Measurements from ENCODE around the gene CPEB4.

Gene CPEB4

DNA sequence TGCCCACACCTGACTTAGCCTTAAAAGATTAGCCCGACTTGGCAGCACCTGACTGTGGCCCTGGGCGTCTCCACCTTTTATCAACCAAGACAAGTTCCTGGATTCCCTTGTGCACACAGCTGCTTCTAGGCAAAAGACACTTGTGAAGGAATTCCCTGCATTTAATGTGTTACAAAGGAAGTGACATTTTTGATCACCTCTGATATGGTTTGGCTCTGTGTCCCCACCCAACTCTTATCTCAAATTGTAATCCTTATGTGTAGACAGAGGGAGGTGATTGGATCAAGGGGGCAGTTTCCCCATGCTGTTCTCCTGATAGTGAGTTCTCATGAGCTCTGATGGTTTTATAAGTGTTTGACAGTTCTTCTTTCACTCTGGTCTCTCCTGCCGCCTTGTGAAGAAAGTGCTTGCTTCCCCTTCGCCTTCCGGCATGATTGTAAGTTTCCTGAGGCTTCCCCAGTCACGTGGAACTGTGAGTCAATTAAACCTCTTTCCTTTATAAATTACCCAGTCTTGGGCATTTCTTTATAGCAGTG lies 2.6 kb upstream of the CPEB4 start:
- no peak for DNase-seq (ENCODE audit: low spot score)

DNA sequence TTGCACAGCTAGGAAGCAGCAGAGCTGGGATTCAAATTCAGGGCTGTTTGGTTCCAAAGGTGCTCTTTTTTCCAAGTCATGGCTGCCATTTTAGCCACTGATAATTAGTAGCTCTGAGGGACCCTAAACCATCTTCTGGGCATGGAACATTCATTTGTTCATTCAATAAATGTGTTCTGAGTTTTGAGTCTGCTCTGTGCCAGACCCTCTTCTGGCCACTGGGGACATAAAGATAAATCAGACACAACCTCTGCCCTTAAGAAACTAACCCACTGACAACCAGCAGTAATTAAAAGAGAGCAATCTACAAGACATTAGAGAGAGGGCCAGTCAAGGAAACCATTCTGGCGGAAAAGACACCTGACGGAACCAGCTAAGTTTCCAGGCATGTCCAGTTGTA lies 2.0 kb upstream of the CPEB4 start:
- no peak for DNase-seq (ENCODE audit: low spot score)

DNA sequence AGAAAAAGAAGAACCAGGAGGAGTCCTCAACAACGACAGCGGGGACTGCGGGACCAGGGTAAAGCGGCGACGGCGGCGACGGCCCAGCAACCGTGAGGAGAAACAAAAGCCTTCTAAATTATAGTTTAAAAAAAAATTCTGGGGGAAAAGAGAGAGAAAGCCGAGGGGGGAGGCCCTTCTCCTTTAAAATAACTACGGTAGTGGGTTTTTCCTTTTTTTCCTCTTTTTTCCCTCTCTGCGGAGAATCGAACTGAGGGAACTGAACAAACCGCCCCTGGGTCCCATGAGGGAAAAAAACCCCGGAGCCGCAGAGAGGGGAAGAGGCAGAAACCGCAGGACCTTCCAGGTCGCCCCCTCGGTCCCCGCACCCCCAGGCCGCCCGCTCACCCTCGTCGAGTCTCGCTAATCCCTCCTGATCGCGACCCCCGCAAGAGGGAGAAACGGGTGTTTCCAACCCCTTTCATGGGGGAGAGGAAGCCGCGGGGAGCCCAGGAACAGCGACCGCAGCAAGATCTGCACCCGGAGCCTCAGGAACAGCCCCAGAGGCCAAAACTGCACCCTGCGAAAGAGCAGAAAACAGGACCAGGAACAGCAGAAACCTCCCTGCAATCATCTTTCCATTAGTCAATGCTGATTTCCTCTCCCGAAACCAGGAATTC lies 453 bp downstream of the CPEB4 start:
- DNase-seq (ENCODE audit: low spot score): peak; percentile 32

DNA sequence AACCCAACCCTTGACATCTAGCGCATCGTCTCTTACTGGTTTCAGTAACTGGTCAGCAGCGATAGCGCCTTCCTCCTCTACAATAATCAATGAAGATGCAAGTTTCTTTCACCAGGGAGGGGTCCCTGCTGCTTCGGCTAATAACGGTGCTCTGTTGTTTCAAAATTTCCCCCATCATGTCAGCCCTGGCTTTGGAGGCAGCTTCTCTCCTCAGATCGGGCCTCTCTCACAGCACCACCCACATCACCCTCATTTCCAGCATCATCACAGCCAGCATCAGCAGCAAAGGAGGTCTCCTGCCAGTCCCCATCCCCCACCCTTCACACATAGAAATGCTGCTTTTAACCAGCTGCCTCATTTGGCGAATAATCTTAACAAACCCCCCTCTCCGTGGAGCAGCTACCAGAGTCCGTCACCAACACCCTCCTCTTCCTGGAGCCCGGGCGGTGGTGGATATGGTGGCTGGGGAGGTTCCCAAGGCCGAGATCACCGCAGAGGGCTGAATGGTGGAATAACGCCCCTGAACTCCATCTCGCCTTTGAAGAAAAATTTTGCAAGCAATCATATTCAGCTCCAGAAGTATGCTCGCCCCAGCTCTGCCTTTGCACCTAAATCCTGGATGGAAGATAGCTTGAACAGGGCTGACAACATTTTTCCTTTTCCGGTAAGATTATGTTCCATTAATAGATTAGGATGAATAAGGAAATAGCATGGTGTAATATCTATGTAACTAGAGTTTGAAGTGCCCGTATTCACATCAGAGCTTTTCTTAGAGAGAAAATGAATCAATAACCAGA lies 2.2 kb downstream of the CPEB4 start:
- DNase-seq (ENCODE audit: low spot score): no peak

DNA sequence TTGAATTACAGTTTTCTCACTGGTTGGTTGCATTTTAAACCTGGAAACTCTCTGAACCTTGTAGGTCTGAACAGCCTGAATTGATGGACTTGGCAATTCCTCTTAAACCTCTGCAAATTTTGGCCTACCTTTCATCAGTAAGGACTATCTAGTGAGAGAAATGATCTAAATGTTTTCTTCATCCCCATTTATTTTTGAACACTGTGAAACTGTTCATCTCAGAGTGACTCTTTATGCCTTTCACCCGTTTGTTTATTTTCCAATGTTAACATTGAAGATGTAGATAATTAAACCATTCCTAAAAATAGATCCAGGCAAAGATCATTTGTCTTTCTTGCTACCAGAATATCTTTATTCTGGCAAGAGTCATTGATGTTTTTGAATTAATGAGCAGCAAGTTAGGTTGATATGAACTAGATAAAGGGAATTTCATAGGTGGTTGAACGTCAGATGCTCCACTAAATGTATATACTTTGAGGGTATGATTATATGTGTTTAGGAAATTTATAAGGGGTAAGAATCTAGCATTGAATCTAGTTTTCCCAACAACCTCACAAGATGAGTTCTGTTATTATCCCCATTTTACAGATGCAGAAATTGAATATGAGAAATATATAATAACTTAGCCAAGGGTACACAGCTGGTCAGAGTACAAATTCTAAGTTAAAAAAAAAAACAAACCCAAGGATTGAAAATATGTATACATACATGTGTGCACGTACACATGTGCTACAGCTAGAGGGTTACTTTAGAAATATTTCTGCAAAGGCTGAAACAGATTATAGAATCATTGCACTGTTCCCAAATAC lies 3.4 kb downstream of the CPEB4 start:
- no peak for DNase-seq (ENCODE audit: low spot score)

DNA sequence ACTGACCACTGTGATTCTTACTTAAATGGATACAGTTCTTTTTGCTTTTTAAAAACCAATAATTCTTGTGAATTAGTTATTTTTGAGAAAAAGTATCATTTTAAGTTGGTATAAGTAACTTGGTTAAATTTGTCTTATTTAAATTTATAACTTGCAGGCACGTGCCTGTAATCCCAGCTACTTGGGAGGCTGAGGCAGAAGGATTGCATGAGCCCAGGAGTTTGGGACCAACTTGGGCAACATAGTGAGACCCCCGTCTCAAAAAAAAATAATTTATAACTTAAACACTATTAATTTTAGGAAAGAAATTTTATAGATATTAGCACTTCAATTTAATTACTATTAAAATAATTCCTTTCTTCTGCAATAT lies 5.0 kb downstream of the CPEB4 start:
- DNase-seq (ENCODE audit: low spot score): no peak

DNA sequence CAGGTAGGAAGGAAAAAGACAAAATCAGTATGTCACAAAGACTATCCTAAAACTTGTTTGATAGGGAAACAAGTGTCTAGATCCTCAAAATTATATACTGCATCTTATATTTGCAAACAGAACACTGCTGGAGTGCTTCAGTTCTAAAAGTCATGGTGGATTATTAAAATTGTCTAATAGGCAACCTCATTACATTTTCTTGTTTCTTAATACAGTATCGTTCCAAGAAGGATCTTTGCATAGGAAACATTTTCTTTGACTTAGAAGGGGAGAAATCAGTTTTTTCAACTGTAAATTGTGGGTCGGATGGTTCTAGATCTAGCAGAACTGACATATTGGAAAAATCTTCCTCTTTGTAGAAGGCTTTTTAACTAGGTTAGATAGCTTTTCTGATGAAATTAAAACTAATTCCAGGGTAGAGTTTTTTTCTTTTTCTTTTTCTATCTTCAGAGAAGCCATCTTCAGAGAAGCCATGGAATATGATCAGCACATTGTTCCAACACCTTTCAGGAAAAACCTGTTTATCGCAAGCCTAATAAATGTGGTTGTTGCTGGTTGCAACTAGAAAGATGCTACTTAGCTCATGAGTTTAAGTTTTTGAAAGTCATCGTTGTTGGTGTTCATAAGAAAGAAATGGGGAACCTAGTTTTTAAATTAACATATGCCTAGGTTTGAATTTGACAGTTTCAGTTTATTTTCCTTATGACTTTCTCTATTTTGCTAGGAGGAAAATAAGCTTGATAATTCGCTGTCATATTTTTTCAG lies 7.4 kb downstream of the CPEB4 start:
- no peak for DNase-seq (ENCODE audit: low spot score)

DNA sequence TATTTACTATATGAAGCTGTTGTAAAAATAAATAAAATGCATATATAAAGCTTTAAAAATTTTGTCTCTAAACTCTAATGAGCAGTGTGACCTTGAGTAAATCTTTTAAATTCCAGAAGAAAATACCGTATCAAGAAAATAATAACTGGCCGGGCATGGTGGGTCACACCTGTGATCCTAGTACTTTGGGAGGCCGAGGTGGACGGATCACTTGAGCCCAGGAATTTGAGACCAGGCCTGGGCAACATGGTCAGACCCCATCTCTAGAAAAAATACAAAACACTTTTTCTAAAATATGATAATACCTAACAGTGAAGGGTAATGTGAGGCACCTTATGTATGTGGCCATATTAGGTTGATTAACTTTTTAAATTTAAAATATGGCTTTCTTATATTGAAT lies 8.5 kb downstream of the CPEB4 start:
- no peak for DNase-seq (ENCODE audit: low spot score)

DNA sequence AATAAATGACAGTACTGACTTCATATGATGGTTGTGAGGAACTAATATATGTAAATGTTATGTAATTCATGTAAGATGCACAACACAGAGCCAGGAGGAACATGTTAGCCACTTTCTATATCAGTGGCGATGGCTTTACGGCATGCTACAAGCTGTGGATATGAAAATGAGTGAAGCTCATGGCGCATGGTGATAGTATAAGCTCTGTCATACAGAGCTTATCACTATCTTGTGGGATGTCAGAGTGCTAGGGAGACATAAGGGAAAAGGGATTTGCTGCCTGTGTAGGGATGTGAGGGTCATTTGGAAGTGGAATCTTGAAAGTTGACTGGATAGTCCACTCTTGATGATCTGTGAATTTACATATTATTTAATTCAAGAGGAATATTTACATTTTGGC lies 13.6 kb downstream of the CPEB4 start:
- no peak for DNase-seq (ENCODE audit: low spot score)

DNA sequence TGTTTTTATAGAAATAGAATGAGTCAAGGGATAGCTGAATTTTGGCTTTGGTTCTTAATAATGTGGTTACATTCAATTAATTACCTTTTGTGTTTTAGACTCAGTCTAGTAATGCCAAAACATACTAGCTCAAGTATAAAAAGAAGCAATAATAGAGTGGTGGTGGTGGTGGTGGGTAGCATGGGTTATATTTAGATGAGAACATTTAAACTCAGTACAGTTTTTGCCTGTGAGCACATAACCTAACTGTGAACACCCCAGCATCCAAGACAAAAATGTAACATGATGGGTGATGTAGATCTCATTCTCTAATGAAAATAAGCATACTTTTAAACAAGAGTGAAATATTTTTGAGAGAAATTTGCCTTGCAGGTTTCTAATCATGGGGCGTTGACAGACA lies 14.2 kb downstream of the CPEB4 start:
- no peak for DNase-seq (ENCODE audit: low spot score)

DNA sequence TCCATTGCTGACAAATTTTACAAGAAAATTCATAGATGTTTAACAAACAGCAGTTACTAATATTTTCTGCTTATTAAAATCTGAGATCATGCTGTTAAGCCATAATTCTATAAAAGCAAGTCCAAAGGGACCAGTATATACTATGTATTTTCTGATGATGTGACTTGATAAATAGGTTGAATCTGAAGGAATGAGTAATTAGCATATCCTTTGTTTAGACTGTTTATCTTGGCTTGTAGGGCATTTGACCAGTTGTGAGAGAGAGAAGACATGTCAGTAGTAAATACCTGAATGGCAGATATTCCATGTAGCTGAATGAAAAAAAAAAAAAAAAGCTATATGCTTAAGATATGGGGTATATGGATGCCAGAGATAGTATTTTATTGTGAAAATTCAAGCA lies 14.6 kb downstream of the CPEB4 start:
- DNase-seq (ENCODE audit: low spot score): no peak

DNA sequence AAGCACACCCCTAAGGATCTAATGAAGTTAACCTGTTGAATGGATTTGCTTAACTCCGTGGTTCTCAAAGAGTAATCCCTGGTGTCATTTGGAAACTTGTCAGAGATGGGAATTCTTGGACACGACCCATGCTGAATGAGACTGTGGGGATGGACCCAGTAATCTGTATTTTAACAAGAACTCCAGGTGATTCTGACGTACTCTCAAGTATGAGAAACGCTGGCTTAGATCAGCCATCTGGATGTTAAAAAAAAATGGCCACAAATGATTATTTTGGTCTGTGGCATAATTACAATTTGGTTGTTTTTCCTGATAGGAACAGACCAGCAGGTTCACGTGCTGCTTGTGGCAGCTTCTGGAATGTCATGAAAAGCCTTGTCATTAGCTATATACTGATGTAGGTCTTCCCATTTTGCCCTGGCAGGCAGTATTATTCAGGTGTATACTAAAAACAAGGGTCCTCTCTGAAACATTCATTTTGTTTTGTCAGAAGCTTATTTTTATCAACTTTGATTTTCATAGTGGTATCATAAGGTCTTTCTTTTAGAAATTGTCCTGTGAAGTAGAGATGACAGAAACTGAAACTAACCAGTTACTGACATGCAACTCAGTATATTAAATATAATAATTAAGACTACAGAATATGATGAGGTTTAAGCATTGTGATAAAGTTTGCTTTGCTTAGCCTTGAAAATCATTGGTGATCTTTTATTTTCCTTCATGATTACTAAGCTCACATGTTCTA lies 15.4 kb downstream of the CPEB4 start:
- no peak for DNase-seq (ENCODE audit: low spot score)

DNA sequence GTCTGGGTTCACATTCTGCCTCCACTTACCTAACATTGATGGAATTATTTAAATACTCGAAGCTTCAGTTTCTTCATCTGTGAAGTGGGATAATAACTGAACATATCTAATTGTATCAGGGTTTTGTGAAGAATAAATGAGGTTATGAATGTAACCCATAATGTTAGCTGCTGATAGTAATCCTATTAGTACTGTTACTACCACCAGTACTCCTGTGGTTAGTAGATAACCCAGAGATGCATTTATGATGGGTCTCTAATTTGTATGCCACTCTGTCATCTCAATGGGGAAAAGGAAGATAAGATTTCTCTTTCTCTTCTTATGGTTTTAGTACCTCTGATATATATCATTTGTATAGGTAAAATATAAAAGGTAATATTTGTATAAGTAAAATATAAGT lies 16.0 kb downstream of the CPEB4 start:
- DNase-seq (ENCODE audit: low spot score): no peak

DNA sequence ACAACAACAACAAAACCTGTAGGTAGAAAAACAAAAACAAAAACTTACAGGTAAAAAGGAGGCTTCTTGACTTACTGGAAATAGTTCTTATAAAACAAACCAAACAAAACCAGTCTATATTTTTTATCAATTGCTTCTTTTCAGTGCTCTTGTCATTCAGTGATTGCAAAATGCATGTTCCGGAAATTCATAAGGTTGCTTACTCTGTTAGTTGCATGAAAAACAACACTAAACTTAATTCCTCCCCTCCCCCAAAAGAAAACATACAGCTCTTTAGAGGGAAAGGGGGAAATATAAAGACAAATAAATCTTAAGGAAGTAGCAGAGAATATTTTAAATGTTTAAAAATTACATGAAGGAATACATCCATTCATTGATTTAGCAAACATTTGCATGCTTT lies 19.1 kb downstream of the CPEB4 start:
- DNase-seq (ENCODE audit: low spot score): no peak

DNA sequence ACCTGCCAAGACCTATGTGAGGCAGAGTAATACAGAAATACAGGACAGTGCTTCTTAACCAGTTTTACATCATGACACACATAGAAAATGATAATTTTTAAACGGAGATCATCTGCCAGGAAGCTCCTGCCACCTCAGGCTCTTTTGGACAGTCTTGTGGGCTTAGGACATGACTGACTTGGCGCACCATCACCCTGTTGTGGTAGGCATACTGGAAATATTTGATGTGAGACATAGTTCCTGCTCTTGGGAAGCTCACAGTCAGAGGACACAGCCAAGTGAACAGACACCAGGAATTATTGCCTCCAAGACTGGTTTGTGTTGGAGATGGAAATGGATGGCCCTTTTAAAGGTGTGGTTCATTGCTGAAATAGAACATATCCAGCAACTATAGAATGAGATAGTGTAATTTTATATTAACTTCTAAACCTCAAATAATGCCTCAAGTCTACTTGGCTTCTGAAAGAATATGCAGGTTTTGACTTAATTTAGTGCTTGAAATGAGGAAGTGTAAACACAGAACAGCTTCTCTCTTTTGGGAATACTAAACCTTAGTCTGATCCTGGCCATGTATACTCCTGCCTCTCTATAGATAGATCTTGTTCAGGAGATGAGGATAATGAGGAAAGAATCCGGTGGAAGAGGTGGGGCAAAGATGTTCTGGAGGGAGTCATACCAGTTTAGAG lies 19.7 kb downstream of the CPEB4 start:
- DNase-seq (ENCODE audit: low spot score): peak; percentile 38

DNA sequence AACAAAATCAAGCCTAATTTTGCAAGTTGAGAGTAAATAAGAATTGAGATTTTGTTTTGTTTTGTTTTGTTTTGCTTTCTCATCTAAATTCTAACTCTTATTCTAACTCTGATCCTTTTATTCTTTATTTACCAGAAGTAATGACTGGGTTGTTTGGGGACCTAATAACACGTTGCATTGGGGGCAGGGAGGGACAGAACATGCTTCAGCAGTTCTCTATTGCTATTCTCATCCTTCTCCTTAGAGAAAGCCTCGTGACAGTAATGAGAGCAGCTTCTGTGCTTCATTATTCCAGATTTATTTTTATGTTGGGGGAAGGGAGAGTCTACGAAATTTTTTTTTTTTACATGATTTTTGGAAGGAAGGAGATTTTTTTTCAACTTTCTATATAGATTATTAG lies 21.1 kb downstream of the CPEB4 start:
- no peak for DNase-seq (ENCODE audit: low spot score)

DNA sequence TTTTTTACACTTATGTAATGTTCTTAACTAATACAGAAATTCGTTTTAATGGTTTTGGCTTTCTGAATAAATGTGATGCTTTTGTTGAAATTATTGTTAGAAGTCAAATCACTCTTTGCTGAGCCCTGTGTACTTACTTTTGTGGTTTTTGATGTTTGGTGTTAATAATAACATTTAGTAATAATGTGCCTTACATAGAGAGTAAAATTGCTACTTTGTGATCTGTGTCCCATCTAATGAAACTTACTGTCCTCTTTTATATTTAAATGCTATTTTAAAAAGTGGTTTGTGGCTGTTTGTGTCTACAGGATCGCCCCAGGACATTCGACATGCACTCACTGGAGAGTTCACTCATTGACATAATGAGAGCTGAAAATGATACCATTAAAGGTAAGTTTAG lies 22.1 kb downstream of the CPEB4 start:
- no peak for DNase-seq (ENCODE audit: low spot score)

DNA sequence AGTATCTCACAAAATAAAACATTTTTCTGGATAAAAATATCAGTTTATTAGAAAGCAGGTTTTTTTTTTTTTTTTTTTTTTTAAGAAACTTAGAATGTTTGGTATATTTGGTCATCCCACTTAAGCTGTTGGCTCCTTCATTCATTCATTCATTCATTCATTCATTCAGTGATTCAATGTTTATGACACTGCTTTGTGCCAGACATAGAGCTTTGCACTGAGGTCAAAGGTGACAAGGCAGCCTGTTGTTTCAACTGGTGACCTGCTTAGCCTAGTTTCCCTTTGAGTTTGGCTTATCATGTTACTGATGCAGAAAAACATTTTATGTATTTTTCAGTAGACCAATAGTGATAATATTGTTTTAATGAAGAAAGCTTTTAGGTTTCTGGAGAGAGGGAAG lies 23.5 kb downstream of the CPEB4 start:
- DNase-seq (ENCODE audit: low spot score): no peak

DNA sequence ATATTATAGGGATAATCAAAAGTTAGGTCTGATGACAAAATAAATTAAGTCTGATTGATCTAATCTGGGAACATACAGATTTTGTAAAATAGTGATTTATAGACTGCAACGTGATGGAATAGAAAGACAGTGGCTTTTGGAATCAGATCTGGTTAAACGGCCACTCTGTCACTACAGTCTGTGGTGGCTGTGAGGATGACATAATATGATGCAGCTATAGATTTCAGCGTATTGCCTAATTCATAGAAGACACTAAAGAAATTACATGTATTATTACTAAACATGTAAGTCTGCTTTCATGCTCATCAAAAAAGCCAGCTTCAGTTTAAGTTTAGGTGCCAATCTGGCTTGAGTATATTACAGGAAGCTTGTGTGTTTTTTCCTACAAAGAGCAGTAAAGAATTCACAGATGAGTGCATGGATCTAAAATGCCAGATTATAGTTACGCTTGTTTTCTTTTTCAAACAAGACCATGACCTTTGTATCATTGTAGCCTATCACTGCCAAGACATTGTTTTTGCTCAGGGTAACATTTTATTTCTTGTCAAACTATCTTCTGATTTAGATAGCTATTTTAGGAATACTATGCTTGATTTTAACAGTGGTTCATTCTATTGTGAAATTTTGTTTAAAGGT lies 25.7 kb downstream of the CPEB4 start:
- no peak for DNase-seq (ENCODE audit: low spot score)

DNA sequence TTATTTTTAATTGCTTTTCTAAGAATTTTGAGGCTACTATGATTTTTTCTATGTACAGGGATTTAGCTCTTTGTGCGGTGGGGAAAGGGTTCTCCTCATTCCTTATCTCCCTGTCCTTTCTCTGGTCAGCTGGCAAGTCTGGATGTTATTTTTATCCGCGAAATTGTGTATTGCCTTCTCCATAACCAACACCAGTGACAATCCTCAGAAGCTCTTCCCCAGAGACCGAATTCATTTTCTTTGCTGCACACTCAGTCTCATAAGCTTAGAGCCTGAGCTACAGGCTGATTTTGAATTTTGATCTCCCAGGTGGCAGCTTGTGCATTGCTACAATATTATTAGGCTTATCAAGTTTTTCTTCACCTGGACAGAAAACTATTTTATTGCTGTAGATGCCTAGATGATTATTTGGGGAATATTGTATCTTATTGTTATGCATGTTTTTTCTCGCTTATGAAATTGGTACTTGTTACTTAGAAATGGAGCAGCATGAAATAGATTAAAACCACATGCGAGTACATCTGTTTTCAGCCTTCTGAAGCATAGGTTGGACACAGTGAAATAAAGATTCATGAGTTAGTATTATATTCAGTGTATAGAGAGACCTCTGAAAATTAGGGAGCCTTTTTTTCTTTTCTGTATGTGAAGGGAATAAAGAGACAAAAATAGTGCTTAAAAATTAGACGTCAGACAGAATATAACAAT lies 27.3 kb downstream of the CPEB4 start:
- DNase-seq (ENCODE audit: low spot score): no peak
